GM21390 (cell line): ENCODE measurements around the gene TRAF1.
A peak's percentile ranks its signal among the peaks of the same experiment; 100 is the strongest.

Experiments used
- ATAC-seq: cut with Tn5 transposase; IDR thresholded peaks from one replicate; pipeline ENCODE4 v1.9.1; 2021; ENCODE audit not compliant: unreplicated experiment

Gene TRAF1

DNA sequence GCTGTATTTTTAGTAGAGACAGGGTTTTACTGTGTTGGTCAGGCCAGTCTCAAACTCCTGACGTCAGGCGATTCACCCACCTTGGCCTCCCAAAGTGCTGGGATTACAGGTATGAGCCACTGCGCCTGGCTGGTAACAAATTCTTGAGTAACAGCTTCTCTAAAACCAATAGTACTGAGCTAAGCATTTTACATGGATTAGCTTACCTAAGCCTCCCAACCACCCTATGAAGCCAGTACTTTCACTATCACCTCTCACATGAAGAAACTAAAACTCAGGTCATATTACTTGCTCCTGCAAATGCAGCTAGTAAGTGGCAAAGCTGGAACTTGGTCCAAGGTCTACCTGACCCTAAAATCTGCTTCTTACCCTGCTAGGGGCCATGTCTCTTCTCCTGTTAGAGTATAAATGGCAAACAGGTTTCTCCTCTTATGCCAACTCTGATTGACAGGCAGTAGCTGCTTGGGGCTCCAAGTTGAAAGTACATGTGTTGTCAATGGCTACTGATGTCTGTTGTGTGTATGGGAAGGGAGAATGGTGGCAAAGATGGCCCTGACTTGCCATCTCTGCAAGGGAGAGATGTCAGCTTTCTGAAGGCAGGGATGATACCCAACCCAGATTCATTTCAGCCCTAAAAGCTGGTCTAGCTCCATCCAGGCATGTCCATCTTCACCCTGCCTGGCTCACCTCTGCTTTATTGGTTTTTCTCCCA lies 53.6 kb downstream of the TRAF1 start:
- no peak for ATAC-seq

DNA sequence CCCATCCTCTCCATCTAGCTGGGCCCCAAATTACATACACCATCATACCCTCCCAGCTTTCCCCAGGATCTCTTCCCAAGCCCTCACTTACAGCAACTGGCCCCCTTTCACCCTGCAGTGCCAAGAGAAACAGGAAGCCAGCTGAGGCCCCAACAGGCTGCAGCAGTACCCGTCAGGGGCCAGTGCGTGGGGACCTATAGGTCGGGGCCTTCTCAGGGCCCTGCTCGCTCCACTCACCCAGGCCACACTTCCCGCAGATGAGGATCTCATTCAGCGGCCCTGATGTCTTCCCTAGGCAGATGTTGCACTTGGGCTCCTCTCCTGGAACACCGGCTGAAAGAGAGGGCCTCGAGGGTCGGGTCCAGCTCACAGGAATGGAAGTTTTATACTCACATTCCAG lies 56.4 kb downstream of the TRAF1 start:
- ATAC-seq, result no peak

DNA sequence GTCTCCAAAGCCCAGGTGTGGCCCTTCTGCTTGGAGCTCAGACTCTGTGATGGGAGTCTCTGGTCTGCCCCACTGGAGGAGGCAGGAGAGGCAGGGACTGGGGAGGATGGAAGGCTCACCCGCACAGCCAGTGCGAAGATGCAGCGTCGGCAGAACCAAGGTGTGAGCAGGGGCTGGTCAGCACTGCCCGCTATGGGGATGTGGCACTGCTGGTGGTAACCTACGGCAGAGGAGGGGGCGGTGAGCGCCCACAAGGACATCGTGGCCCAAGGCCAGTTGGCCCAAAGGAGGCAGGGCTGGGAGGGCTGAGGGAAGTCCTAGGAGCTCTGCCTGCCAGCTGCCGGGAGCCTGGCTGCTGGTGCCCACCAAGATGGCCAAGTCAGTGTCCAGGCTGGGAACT lies 56.9 kb downstream of the TRAF1 start:
- ATAC-seq, result no peak

DNA sequence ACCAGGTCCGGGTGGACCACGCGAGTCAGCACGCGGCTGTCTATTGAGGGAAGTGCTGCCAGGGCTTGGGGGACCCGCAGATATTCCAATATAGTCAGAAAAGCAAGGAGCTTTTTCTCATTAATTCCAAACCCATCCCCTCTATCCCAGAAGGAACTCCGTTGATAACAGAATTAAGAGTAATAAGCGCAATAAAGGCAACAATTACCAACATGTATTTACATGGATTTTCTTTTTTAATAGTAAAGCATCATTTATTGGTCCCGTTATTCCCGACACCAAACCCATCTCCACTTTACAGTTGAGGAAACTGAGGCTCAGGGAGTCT lies 57.3 kb downstream of the TRAF1 start:
- ATAC-seq, result no peak

DNA sequence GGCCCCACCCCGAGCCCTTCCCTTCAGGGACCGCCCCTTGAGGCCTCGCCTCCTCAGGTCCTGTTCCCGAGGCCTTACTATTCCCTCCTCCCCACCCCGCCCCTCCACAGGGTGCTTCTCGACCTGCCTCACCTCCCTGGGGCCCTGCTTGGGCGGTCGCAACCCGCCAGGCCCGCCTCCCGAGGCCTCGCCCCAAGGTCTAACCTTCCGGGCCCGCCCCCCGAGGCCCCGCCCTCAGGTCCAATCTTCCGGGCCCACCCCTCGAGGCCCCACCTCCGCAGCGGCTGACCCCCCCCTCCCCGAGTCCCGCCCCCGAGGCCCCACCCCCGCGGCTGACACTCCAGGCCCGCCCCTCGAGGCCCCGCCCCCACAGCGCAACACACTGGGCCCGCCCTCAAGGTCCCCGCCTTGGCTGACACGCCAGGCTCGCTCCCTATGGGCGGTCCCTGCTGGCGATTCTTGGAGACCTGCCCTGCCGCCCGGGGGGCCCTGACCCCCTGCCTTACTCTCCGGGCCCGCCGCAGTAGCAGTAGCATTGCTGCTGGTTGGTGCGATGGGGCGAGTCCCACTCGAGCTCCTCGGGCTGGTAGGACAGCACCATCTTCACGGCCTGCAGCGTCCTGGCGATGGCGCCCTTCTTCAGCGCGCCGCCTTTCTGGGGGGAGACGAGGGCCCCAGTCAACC lies 57.8 kb downstream of the TRAF1 start:
- peak; percentile 89 for ATAC-seq

DNA sequence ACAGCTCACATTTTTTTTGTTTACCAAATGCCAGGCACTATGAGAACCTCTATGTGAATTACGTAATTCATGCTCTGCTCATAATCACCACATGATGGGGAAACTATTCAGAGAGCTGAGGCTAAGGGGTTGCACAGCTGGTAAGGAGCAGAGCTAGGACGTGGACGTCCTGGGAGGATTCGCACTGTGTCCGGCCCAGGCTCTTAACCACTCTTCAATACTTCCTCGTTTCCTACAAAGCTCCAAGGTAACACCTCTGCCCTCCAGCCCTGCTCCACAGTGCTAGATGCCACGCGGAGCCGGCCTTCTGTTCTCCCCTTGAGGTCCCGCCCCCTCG lies 58.3 kb downstream of the TRAF1 start:
- ATAC-seq, result no peak

DNA sequence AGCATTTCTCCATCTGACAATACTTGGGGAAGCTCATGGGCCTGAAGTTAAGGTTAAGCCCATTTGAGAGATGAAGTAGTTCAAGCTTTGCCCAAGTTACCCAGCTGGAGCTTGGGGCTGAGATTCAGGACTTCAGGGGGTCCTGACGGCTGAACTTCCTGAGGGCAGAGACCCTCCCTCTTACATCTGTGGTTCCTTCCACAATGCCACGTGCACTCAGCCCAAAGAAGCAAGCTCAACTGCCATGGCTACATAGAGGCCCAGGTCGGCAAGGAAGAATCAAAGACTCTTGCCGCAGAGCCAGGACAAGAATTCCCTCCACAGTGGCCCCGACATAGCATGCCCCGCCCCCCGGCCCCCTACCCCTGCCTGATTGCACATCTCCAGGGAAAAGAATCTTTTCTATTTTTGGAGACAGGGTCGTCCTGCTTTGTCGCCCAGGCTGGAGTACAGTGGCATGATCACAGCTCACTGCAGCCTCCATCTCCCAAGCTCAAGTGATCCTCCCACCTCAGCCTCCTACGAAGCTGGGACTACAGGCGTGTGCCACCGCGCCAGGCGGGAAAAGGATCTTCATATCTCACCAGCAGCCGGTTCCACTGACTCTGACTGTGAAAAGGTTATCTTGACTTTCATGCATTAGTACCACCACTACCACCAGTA lies 58.8 kb downstream of the TRAF1 start:
- no peak for ATAC-seq

DNA sequence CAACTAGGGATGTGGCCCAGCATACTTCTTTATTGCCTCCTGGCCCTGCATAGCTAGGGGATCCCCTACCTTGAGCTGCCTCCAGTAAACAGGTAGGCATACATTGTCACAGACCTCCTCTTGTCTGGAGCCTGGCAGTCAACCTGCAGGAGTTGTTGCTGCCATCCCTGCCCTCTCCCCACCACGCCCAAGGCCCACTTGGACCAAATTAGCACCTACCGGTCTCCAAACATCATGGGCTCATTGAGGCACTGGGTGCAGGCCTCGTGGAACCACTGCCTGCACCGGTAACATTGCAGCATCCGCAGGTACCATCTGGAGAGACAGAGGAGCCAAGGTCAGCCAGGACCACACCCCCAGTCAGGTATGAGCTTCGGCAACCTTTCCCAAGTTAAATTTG lies 59.9 kb downstream of the TRAF1 start:
- no peak for ATAC-seq

DNA sequence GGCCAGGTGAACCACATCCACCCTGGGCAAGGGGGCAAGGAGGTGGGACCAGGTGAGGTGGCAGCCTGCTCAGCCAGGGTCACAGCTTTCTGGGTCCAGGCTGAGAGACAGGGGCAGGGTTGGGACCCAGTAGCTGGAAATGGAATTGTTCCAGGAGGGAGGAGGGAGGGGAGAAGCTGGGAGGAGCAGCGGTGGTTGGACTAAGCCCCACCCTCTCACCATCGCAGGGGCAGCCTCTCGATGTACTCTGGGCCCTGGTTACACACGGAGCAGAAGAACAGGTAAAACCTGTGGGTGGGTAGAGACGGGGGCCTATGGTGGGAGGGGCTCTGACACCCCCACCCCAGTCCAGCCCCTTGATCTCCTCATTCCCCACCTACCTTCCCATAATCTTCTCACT lies 60.8 kb downstream of the TRAF1 start:
- ATAC-seq, result no peak

DNA sequence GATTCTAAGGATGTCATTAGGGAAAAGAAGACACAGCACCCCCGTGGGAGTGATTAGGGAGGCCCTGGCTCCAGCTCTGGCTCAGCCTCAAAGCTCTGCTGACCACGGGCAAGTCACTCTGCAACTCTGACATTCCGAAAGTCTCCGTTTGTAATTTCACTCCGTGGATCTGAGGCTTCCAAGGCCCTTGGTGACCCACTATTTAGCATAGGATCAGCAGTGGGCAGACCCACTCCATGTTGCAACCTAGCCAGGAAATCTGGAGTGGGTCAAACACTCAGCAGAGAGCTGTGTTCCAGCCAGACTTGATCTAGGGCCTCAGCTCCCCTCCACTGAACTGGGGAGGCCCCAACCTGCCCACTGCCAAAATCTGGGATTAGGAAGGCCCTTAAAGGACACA lies 61.4 kb downstream of the TRAF1 start:
- ATAC-seq, result no peak

DNA sequence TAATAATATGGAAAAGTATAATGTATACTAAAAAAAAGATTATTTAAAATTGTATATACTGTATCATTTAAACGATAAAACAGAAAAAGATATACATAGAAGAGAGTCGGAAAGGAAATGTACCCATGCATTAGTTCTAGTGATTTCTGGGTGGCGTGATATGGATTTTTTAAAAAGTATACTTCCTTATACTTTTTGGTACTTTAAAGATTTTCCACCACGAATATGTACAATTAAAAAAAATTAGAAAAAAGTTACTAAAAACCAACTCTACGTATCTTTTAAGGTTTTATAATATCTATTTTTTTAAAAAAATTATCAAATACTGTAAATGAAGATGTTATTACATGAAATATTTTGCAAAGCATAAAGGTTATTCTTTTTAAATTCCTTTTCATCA lies 61.9 kb downstream of the TRAF1 start:
- ATAC-seq, result no peak

DNA sequence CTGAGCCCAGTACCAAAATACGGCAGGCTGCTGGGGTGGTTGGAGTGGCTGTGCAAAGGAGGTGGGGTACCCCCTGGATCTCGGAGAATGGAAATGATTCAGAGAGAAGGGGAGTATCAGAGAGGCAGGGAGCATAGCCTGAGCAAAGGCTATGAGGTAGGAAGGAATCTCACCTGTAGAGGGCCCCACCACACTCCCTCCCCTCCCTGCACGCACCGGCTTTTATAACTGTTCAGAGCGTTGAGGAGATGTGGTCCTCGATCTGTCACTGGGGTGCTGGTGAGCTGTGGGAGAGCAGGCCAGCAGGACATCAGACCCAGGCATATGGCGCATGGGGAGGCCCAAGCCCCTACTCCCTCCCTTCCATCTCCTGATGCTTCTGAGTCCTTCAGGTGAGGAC lies 62.8 kb downstream of the TRAF1 start:
- ATAC-seq, result no peak

DNA sequence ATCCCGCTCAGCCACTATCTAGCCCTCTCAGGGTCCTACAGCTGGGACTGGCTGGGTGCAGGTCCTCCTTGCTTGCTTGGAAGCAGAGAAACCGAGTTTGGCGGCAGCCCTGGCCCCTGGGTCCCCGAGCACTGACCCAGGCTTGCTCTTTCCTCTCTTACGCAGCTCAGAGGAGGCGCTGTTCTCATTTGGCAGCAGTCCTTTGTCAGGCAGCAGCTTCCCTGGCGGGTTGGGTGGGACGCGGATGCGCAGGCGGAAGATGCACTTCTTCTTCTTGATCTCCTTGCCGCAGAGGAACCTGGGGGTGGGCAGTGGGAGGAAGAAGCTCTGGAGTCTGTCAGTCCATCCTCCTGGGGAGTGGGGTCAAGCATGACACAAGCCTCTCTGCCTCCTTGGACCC lies 64.1 kb downstream of the TRAF1 start:
- ATAC-seq, result no peak

DNA sequence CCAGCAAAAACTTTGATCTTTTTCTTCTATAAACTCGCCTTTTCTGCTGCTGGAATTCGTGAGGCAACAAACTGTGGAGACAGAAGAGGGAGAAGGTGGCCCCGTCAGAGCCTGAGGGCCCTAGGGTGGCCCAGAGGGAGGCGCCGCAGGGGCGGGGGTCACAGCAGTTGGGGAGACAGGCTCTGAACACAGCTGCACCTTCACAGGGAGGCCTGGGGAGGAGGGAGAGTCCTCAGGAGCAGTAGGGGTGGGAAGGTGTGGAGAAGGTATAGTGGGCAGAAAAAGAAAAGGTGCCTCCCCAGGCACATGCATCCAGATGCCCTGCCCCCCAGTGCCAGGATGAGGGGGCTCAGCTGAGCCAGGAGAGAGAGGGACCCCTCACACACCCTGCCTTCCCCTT lies 64.7 kb downstream of the TRAF1 start:
- no peak for ATAC-seq

DNA sequence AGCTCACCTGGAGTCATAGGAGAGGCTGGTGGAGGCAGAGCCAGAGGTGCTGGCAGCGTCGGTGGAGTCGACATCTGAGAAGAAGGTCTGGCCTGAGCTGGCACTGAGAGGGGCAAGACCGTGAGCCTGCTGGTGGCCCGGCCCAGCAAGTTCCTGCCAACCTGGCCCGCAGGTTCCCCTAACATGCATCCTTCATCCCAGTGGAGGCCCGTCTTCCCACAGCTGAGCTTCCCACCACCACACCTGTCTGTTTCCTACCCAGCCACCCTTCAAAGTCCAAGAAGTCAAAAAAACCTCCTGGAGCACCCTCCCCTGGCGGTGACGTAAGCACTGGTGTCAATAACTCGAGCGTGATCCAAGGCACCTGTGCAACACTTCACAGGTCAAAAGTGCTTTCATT lies 66.5 kb downstream of the TRAF1 start:
- ATAC-seq, result no peak

DNA sequence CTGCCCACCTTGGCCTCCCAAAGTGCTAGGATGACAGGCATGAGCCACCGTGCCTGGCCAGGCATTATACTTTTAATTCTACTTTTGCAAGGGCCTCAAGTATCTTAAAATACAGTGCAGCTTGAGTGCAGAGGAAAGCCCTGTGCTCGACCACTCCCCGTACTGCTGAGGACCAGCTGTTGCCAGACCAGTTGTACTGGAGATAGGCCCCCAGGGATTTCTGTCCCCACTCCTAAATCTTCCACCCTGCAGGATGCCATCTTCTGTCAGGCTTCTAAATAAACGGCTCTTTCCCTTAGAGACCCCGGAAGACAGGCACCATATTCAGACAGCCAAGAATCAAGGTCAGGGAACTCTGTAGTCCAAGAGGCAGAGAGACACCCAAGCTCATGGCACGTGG lies 67.2 kb downstream of the TRAF1 start:
- no peak for ATAC-seq

DNA sequence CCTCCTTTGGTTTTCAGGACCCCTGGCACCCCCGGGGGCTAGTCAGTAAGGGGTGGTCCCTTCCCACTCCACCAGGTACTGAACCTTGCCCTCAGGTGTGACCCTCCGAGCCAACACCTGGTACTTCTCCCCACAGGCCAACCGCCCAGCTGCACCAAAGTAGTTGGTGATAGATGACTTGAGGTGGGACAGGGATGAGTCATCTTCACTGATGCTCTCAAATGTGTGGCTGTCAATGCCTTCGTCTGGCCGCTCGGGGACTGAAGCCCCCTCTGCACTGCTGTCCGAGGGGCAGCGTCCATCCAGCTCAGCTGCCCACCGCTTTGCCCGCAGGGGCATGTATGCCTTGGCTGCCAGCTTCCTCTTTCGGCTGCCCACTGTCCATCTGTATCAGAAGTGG lies 68.7 kb downstream of the TRAF1 start:
- no peak for ATAC-seq

DNA sequence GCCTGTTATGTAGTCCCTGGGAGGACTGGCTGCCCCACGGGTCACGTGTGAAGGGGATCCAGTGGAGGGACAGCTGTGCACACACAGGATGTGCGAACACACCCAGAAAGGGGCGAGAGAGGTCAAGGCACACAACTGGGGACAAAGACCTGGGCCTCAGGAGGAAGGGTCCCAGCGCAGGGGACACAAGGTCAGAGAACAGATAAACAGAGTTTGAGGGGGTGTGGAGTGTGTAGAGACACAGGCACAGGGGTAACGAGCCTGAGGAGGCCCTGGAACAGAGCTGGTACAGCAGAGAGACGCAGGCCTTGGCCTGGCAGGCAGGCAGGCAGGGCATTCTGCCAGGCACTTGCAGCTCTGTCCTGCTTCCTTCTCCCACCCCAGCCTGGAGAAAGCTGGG lies 69.1 kb downstream of the TRAF1 start:
- ATAC-seq, result no peak

DNA sequence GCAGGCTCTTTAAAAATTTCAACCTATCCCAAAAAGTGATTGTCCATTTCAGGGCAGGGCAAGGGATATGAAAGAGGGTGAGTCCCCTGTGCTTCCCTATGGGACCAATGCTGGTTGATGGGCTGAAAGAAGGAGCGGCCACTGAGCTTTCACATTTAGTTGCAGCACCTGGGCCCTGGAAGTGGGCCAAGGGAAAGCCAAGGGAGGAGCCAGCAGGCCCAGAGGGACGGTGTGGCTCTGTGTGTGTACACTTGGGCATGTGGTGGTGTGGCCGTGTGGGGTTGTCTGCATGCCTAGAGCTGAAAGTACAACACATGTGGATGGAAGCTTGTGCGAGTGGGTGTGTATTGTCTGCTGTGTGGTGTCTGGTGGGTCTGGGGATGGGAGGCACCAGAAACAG lies 69.9 kb downstream of the TRAF1 start:
- no peak for ATAC-seq

DNA sequence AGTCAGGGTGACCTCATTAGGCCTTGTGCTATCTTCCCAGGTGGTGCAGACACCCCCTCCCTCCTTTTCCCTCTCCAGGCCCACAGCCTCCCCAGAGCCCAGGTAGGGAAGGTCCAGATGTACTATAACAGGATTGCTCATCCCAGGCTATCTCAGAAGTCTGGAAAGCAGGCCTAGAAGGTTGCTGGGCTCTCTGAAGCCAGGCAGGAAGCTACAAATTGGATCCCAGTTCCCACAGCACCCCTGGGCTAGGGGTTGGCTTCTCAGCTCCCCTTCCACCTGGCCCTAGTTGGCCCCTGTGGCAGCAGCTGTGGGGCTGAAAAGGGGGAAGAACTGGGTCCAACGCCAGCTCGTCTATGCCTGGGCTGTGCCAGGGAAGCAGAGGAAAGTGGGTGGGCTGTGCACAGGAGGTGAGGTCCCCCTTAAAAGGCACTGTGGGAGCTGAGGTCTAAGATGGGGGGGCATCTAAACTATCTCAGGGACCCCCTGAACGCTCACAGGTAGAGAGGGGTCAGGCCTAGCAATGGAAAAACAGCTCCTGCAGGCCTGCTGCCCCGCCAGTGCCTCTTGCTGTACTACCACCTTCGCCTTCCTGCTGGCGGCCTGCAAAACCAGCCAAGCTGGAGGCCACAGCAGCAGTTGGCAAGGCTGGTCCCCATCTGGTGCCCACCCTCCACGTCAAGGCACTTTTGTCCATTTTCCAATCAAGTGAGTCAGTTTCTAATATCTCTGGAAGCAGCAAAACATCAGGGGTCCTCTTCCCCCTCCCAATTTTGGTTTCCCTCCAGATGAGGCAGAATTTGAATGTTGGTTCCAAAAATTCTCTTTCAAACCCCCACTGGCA lies 70.5 kb downstream of the TRAF1 start:
- ATAC-seq, result no peak

DNA sequence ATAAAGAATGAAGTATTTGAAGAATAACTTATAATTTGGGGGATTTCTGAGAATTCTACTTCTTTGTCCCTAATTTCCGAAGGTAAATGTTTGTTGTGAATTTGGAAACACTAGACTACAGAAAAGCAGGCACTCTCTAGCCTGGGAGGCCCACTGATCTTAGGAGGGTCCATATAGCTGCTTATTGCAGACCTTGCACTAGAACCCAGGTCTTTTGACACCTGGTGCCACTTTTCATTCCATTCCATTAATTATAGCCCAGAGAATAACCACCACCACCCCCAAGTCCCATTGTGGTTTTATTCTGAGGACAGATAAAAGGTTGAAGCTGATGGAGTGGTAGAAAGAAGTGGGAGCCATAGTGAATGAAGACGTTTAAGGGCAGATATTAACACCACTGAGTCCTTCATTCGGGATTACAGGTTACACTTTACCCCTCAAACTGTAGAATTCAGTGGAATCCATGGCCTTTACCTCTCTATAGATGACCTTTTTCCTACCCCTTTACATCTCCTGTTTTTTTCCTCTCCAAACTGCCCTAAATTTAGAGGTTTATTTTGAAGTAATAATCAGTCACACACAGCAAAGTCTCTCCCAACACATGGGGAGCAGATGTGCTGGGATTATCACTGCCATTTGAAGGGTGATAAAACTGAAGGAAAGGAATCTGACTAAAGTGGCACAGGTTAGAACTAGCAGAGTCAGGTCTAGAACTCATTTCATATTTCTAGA lies 71.8 kb downstream of the TRAF1 start:
- no peak for ATAC-seq
